GM18499 (cell line): Measurements from ENCODE around the gene TXNL4B.

ENCODE experiments used
- ATAC-seq: cut with Tn5 transposase; IDR thresholded peaks from one replicate; pipeline ENCODE4 v1.9.1; 2021; ENCODE audit warnings: moderate number of reproducible peaks; ENCODE audit not compliant: insufficient read depth, unreplicated experiment

The TXNL4B gene

DNA sequence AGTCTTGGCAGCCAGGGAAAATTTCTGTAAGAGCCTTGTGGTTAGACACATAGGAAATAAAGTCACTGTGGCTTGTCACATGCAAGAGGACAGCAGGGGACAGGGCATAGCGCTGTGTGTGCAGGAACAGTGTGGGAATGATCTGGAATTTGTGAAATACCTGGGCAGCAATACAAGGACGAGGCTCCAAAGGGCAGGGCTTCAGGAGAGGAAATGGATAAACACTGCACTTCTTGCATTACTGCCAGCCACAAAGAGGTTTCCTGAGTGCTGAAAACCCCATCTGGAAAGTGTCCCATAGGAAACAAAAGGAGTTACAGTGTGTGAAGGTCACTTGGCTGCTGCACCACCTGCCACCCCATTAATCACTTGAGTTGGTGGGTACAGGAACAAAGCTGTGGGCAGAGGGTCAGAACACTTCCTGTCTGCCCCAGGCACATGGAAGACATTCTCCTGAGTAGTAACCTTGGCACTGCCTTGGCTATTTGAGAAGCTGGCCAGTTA is 51.2 kb downstream of the TXNL4B start:
- no peak for ATAC-seq

DNA sequence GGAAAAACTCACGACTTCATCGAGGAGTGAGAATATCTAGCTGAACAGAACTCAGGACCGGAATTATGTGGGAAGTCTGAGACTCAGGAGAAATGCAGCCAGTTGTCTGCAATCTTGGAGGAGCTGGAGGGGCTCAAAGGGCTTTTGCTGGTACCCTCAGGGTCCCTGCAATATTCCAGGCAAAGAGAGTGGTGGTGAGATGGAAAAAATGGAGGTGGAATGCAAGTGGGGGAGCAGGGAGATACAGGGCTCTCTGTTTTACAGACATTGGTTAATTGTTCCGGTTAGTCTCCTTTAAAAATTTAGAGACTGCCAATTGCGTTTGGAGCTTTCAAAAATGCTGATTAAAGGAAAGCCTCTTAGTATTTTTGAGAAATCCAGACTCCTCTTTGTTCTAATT is 57.3 kb downstream of the TXNL4B start:
- no peak for ATAC-seq
